Stimulated activated CD4-positive, alpha-beta T cell treated with anti-CD3 and anti-CD28 coated beads, Interleukin-4, amount 100 ng/mL, for 4 hours (primary cell): Measurements from ENCODE around the gene CAPN5.
A peak's percentile ranks its signal among the peaks of the same experiment; 100 is the strongest.

ENCODE experiments used
- DNase-seq, 2 experiments: peaks; one replicate each; pipeline ENCODE4 v3.0.0-alpha.2; 2020

Gene CAPN5

DNA sequence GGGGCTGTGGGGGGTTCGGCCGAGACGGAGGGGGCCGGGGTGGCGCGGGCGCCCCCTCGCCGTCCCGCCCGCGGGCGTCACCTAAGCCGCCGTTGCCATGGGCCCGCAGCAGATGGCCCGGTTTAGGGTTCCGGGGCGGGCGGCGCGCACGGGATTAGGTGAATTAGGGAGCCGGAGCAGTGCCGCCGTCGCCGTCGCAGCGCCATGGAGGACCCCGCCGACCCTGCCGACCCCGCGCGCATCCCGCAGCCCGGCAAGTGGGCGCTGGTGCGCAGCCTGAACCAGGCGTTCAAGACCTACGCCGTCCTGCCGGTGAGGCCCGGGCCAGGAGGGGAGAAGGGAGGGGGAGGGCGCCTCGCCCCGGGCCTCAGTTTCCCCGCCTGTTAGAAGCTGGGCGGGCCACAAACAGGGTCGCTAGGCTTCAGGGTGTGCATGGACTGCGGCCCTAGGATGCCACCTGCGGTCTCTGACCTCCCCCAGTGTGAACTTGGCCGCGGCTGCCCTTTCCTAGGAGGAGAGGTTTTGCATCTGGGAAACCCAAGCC lies 71.4 kb downstream of the CAPN5 start:
- no peak for DNase-seq

DNA sequence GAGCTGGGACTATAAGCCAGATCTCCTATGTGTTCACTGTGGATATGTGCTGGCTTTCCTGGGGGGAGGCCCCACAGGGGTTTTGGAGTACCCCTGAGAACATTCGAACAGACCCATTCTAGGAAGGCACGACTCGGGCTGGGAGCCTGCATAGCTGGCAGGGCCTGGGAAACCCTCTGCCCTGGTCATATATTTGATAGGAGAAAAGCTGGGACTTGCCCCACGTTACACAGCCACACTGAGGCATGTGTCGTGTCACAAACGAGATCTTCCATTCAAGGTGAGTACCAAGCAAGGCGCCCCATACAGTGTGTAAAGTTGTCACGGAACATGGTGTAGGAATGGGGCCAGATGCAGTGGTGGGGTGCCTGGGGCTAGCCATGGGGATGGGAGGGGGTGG lies 72.4 kb downstream of the CAPN5 start:
- DNase-seq, result no peak

DNA sequence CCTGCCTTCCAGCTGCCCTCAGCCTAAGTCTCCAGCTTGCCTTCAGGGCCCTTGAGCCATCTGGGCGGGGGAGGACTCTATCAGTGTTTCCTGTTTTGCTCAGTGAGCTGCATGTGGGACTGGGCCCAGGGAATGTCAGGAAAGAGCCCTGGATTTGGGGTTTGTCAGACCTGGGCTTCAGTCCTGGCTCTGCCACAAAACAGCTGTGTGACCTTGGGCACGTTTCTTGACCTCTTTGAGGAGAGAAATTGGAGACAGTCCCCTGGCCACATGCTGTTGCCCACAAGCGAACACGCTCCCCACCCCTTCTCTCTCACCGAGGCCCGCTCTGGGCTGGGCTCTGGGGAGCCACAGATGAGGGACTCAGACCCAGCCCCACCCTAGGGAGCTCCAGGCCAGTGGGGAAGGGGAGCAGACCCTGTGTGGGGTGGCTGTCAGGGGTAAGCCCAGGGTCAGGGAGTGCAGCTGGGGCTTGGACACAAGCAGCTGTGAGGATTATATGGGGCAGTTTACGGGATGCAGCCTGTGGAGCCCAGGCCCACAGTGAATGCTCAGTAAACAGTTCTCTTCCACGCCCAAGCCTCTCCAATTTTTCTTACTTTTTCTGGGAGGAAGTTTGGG lies 73.6 kb downstream of the CAPN5 start:
- no peak for DNase-seq

DNA sequence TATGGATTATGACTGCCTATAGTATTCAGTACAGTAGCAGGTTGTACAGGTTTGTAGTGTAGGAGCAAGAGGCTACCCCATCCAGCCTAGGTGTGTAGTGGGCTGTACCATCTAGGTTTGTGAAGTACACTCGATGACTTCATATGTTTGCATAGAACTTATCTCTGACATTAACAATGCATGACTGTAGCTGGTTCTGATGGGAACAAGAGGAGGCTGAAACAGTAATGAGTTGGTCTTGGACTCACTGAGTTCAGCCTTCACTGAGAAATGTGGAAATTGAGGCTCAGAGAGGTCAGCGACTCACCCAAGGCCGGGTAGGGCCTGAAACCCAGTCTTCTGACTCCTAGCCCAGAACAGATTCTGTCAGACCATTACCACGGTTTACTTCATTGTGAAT lies 74.3 kb downstream of the CAPN5 start:
- no peak for DNase-seq

- DNase-seq, result no peak
Observed at GRCh38 chr11:77141475-77141874, 74.7 kb downstream of the CAPN5 start.

DNA sequence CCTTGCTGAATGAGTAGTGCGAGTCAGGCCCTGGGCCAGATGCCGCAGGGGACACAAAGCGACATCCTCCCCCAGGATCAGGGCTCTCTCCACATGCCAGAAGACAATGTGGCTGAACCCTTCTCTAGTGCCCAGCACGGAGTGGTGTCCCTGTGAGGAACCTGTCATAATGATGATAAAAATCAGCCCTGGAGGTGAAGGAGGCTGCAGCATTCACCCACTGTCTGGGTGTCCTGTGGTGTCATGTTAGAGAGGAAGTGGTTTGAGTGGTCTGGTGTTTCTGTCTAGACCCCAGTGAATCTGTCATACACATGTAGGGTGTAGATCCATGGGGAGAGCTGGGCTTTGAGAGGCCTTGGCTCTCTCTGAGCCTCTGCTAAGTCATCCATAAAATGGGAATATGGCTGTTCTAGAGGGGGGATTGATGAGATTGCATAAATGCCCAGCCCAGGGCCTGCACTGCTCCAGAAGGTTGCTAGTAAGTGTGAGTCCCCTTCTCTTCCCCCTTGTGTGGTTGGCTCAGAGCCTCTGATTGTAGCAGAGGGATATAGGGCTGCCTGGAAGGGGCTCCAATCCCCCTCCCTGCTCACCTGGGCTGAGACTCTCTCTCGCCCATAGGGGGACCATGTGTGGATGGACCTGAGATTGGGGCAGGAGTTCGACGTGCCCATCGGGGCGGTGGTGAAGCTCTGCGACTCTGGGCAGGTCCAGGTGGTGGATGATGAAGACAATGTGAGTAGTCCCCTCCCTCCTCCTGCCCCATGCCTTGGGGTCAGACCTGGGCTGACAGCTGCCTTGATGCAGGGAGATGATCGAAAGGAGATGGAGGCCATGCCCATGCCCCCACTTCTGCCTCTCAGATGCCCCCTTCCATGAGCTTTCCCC lies 75.6 kb downstream of the CAPN5 start:
- no peak for DNase-seq

DNA sequence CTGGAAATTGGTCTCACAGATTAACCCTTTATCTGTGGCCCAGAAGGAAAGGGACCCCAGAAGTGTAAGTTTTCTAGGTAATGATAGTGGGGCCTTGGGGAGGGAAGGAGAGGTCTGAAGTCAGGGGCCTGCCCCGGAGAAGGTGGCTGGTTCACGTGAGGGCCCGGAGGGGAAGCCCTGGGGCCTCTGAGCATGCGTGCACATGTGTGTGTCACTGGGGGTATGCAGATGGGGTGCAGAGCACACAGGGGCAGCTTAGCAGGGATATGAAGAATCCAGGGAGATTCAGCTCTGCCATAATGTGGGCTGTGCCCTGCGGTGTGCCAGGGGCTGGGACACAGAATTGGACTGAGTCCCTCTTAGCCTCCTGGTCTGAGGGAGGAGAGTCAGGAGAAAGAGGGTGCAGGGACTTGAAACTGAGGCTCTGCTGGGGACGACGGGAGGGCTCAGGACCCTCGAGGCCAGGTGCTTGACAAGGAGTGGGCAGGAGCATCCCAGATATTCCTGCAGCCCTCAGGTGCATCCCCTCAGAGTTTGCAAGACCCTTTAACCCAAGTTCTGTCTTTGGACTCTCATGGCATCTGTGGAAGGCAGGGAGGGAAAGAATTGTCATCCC lies 76.7 kb downstream of the CAPN5 start:
- no peak for DNase-seq

- no peak for DNase-seq
Observed at GRCh38 chr11:77144196-77144856, 77.6 kb downstream of the CAPN5 start.

- no peak for DNase-seq
Observed at GRCh38 chr11:77144857-77145428, 78.2 kb downstream of the CAPN5 start.

DNA sequence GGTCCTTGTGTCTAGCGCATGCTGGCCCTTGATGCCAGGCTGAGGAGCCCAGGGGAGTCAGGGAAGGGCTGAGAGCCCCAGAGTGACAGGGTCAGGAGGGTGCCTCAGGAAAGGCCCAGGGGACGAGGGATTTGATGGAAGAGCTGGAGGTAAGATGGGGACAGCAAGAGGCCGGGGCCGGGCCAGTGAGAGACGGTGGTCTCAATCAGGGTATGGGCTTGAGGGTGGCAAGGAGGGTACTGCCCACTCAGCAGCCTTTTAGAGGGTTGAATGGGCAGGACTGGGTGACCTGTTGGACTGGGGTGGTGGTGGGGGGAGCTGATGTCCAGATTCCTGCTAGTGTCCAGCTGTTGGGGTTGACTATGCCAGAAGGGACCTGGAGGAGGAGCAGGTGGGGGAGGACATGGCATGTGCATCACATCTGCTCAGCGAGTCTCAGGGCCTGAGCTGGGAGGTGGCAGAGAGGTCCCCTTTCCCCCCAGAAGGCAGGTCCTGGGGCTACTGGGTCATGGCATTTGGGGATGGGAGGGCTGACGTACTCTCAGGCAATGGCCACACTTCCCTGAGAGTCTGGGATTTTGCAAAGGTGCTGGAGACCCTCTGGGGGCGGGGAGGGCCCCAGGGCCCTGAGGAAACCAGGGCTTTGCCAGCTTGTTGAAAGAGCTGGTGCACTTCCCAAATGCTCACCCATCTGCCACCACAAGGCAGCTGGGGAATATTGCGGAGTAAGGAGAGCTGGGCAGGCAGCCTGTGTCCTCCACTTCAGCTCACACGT lies 79.7 kb downstream of the CAPN5 start:
- DNase-seq, result no peak

DNA sequence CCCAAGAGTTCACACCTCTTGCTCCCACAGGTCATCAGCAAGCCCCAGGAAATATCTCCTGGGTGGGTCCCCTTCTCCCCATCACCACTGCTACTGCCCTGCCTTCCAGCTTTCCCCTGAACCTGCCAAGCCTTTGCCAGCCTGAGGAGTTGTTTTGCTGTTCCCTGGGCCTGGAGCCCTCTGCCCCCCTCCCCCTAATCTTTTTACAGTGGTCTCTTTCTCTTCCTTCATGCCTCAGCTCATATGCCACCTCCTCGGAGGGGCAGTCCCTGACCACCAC lies 80.2 kb downstream of the CAPN5 start:
- DNase-seq, result no peak

DNA sequence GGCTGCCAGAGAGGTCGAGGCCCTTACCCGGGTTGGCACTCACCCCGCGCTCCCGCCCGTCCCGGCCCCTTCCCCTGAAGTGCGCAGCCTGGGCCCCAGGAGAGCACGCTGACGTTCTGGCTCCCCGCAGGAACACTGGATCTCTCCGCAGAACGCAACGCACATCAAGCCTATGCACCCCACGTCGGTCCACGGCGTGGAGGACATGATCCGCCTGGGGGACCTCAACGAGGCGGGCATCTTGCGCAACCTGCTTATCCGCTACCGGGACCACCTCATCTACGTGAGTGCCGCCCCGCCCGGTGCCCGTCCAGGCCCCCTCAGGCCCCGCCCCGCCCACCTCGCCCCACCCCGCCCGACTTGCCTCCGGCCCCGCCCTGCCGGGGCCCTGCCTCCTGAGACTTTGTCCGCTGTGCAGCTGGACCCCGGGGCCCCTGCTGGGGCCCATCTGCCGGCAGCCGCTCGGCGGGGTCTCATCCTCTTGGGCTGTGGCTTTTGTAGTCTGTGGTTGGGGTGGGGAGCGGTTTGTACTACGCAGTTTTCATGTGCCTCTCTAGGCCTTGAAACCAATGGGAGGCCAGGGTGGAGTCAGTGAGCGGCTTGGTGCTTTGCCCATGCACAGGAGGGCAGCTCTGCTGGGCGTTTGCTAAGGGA lies 81.0 kb downstream of the CAPN5 start:
- peak in 1 of 2 experiments; percentile 15 for DNase-seq

DNA sequence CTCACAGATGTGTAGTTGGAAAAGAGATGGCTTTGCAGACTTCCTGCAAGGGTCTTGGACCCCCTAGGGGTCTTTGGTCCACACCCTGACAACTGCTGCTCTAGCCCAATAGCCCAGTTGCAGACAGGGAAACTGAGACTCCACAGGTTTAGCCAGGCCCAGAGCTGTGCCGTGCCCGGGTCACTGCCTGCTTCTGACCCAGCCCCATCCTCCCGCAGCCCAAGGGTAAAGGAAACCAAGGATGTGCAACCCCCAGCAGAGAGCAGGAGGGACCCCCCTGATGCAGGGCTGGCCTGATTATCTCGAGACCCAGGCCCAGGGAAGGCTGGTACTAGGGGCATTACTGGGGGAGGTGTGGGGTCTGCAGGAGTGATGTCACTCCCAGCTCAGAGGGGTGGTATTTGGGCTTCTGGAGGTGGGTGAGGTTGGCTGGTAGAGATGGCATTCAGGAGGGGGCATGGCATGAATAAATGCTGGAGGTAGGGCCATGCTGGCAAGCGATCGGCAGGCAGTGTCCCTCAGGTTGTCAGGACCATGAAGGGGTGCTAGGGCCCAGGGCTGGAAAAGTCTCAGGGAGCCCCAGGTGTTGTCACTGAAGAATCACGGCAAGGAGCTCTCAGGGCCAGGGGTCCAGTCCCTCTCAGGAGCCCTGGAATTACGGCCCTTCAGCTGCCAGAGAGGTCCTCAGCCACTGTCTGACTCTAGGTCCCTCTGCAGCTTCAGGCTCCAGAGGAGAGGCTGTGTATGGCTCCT lies 82.4 kb downstream of the CAPN5 start:
- no peak for DNase-seq

DNA sequence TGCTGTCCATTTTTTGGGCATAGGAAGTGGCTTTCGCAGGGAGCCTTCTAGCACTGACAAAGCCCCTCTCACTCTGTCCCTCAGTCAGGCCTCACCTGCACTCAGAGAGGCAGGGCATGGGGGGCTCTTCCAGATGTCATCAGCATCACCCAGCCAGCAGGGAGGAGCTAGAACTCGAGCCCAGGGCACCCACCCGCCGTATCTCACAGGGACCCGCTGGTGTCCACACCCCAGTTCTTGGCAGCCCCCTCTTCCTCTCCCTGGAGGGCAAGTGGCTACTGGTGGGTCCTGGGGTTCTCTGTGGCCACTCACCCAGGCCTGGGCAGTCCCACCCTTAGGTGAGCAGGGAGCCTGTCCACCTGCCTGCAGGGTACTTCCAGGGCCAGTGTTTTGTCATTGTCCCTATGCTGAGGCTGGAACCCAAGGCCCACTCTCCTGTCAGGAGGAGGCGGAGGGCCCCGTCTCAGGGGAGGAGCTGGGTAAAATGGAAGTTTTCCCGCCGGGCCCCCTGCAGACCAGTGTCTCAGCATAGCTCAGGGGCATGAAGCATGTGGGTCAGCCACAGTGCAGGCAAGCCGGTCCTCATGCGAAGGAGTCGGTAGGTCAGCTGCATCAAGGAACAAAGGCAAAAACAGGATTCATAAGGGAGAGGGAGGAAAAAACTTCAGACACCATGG lies 83.1 kb downstream of the CAPN5 start:
- DNase-seq, result no peak

GRCh38 chr11:77150836-77151235 lies 84.1 kb downstream of the CAPN5 start:
- no peak for DNase-seq

GRCh38 chr11:77151804-77152509 lies 85.2 kb downstream of the CAPN5 start:
- DNase-seq, result peak in 1 of 2 experiments; percentile 14

DNA sequence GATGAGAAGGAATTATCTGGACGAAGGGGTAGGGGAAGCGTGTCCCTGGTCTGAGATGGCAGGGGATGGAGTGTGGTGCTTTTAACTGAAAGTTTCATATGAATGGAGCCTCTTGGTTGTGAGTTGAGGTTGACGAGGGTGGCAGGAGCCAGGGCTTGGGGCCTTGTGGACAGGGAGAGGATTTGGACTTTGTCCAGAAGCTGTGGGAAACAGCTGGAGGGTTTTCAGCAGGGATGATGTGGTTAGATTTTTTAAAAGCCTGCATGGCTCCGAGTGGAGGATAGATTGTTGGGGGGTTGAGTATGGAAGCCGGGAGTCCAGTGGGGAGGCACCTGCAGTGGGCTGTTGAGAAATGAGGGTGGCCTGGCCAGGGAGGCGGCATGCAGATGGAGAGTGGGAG lies 86.1 kb downstream of the CAPN5 start:
- no peak for DNase-seq

- DNase-seq, result no peak
Observed at GRCh38 chr11:77153276-77154185, 86.8 kb downstream of the CAPN5 start.
